HFFc6 (cell line): Measurements from ENCODE around the gene BRD3. TPM values are rescaled to one million over a fixed set of nuclear protein-coding genes. Genes with fewer than 3 reads are reported as not detected.
A peak's percentile ranks its signal among the peaks of the same experiment; 100 is the strongest.

ENCODE experiments used
- DNase-seq: peaks from one replicate; pipeline ENCODE4 v3.0.0-alpha.2; 2018
- H3K27ac Mint-ChIP-seq: 2 replicates; pipeline ENCODE4 v1.8.0; 2020; ENCODE audit warnings: mild to moderate bottlenecking, mixed read lengths
- H3K27me3 Mint-ChIP-seq: 2 replicates; pipeline ENCODE4 v1.8.0; 2021; ENCODE audit warnings: mild to moderate bottlenecking, moderate library complexity, mixed read lengths; ENCODE audit not compliant: insufficient read depth
- H3K36me3 Mint-ChIP-seq: 2 replicates; pipeline ENCODE4 v1.8.0; 2021; ENCODE audit warnings: low read depth, mixed read lengths
- H3K4me1 Mint-ChIP-seq: 2 replicates; pipeline ENCODE4 v1.8.0; 2020; ENCODE audit warnings: low read depth, mixed read lengths
- H3K4me3 Mint-ChIP-seq: 2 replicates; pipeline ENCODE4 v1.8.0; 2020; ENCODE audit warnings: mild to moderate bottlenecking, moderate library complexity, mixed read lengths
- H3K9me3 Mint-ChIP-seq: 2 replicates; pipeline ENCODE4 v1.8.0; 2020; ENCODE audit warnings: mild to moderate bottlenecking, mixed read lengths
- total RNA-seq, 6 experiments: library from RNA; stranded (reverse); fragmentation: NEBNext Ultra II Directional; extraction: Animal tissue kit (Norgen Biotek cat#: 25700); gene quantifications; 2 replicates in 1 of 6; 3 replicates in 5 of 6; pipeline ENCODE4 v1.2.3, GENCODE V29; 2021
- TF ChIP-seq, protein P1 (sequence below): fragments of 200-600 bp; sonication (generic); IDR thresholded peaks from 2 replicates; pipeline ENCODE4 v1.5.0; 2021; ENCODE audit warnings: antibody characterized with exemption, mild to moderate bottlenecking

Gene BRD3
- total RNA-seq, 6 experiments from 2014 or later = 17.1 to 20.9 (median 18.6) TPM

DNA sequence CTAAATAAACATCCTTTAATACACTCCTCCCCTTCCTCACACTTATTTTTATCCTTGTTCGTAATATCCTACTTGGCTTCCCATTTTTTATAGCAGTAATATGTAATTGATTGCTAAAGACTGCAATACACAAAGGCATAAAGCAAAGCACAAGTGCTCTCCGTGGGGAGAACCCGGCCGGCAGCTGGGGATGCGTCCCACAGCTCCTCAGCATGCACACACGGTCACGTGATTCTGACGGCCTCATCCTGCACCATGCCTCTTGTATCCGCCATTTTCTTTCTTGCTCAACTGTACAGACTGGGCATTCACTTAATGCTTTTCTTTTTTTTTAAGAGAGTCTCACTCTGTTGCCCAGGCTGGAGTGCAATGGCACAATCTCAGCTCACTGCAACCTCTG is 39.8 kb downstream of the BRD3 start:
- no peak overlapping the region for H3K27ac Mint-ChIP-seq
- H3K9me3 Mint-ChIP-seq = no peaks in the 10 kb centered on the region
- H3K27me3 Mint-ChIP-seq = no peaks in the 10 kb centered on the region
- TF ChIP-seq, protein P1, sequence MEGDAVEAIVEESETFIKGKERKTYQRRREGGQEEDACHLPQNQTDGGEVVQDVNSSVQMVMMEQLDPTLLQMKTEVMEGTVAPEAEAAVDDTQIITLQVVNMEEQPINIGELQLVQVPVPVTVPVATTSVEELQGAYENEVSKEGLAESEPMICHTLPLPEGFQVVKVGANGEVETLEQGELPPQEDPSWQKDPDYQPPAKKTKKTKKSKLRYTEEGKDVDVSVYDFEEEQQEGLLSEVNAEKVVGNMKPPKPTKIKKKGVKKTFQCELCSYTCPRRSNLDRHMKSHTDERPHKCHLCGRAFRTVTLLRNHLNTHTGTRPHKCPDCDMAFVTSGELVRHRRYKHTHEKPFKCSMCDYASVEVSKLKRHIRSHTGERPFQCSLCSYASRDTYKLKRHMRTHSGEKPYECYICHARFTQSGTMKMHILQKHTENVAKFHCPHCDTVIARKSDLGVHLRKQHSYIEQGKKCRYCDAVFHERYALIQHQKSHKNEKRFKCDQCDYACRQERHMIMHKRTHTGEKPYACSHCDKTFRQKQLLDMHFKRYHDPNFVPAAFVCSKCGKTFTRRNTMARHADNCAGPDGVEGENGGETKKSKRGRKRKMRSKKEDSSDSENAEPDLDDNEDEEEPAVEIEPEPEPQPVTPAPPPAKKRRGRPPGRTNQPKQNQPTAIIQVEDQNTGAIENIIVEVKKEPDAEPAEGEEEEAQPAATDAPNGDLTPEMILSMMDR = no peak
- H3K4me3 Mint-ChIP-seq = no peak overlapping the region
- DNase-seq = no peak
- H3K36me3 Mint-ChIP-seq = peaks cover 13% of the 10 kb centered on the region
- H3K4me1 Mint-ChIP-seq = peaks cover 18% of the 10 kb centered on the region

GRCh38 chr9:134027561-134027960 is 40.3 kb downstream of the BRD3 start:
- no peak overlapping the region for H3K27ac Mint-ChIP-seq
- H3K9me3 Mint-ChIP-seq = no peaks in the 10 kb centered on the region
- no peak for DNase-seq

GRCh38 chr9:134026981-134027380 is 40.8 kb downstream of the BRD3 start:
- no peak overlapping the region for H3K27ac Mint-ChIP-seq
- TF ChIP-seq, protein P1 = no peak
- H3K9me3 Mint-ChIP-seq = no peaks in the 10 kb centered on the region
- no peaks in the 10 kb centered on the region for H3K27me3 Mint-ChIP-seq
- peak overlapping the region; percentile 33 for H3K4me3 Mint-ChIP-seq
- H3K36me3 Mint-ChIP-seq = peaks cover 12% of the 10 kb centered on the region
- H3K4me1 Mint-ChIP-seq = peaks cover 18% of the 10 kb centered on the region
- no peak for DNase-seq

More at GRCh38 chr9:134027561-134027960, 40.3 kb downstream of the BRD3 start:
- Mint-ChIP-seq H3K4me1 (peaks cover 18% of the 10 kb centered on the region), H3K27me3 (no peaks in the 10 kb centered on the region), H3K36me3 (peaks cover 12% of the 10 kb centered on the region), H3K4me3 (no peak overlapping the region)
- TF ChIP-seq, protein P1 = no peak

DNA sequence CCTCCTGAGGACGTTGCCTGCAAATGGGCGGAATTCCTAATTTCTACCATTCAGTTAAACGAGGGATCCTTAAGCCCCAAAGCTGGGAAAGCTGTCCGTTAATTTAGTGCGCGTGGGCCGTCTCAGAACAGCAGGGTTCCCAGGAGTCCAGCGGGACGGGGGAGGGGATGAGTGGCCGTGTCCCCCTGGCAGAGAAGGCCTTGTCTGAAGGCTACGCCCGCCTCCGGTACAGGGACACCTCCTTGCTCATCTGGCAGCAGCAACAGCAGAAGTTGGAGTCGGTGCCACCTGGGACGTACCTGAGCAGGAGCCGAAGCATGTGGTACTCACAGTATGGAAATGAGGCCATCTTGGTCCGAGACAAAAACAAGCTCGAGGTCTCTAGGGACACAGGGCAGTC is 41.2 kb downstream of the BRD3 start:
- Mint-ChIP-seq H3K4me1 (peaks cover 18% of the 10 kb centered on the region), H3K9me3 (no peaks in the 10 kb centered on the region), H3K27ac (no peak overlapping the region), H3K4me3 (peak overlapping the region; percentile 84), H3K36me3 (peaks cover 12% of the 10 kb centered on the region), H3K27me3 (no peaks in the 10 kb centered on the region)
- no peak for DNase-seq
- TF ChIP-seq, protein P1 = no peak

DNA sequence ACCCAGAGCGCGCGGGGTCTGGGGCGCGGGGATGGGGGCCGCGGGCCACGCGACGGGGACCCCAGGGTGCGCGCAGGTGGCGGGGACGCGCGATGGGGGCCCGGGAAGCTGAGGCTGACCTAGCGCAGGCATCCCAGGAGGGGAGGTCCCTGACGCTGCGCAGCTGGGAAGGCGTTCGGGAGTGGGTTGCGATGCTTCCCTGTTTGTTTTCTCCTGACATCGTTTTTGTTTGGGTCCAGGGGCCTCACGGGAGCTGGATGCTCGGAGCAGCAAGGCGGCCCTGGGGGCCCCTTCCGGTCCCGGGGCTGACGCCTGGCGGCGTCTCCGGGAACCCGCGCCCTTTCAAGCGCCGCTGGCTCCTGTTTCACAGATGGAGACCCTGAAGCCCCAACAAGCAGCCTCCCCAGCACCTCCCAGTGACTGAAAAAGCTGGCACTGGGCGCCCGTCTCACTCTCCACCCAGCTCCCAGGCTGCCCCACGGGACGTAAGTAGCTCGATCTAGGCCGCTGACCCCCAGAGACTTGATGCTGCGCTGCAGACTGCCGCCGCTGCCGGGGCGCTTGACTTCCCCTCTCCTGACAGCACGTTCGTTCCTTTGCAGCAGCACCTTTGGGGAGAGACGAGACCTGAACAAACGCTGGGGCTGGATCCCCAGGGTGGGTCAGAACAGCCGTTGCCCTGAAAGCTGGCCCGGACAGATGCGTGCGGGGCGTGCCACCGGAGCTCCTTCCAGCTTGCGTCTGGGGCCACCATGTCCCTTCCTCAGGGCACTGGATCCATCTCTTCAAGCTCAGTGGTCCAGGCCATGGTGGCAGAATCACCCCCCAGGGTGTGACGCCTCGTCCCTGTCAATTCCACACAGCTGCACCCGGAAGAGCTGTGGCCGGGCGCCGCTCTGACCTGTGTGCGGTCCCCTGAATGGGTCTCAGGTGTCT is 42.0 kb downstream of the BRD3 start:
- Mint-ChIP-seq H3K4me3 (peak overlapping the region; percentile 84), H3K27ac (peak overlapping the region; percentile 61), H3K4me1 (peaks cover 18% of the 10 kb centered on the region), H3K36me3 (peaks cover 12% of the 10 kb centered on the region), H3K9me3 (no peaks in the 10 kb centered on the region), H3K27me3 (no peaks in the 10 kb centered on the region)
- TF ChIP-seq, protein P1 = peak; percentile 63
- DNase-seq = peak; percentile 17
